ENCODE measurements around the gene CBR4. TPM values are rescaled to one million over a fixed set of nuclear protein-coding genes. Genes with fewer than 3 reads are reported as not detected.
"Not testable (repeated sequence)": the region's sequence is repeated elsewhere in the genome, so short reads cannot be mapped to it uniquely, and the experiment has no call there.

The CBR4 gene
- total RNA-seq, 1 donor from 2014 or later, result 11.3 TPM

- no peak for DNase-seq (ENCODE audit: low read depth in 2 of 2)
Measured at GRCh38 chr4:168994958-168995357, 15.1 kb downstream of the CBR4 start.

- no peak for DNase-seq (ENCODE audit: low read depth in 2 of 2)
Measured at GRCh38 chr4:168993714-168994510, 16.1 kb downstream of the CBR4 start.

- not testable (repeated sequence) for DNase-seq (ENCODE audit: low read depth in 2 of 2)
Measured at GRCh38 chr4:168992952-168993482, 17.0 kb downstream of the CBR4 start.

- DNase-seq (ENCODE audit: low read depth in 2 of 2), result no peak
Measured at GRCh38 chr4:168981942-168982341, 28.1 kb downstream of the CBR4 start.

- peak in 1 of 2 donors; percentile 35 for DNase-seq (ENCODE audit: low read depth in 2 of 2)
Measured at GRCh38 chr4:168981460-168981859, 28.6 kb downstream of the CBR4 start.

- no peak for DNase-seq (ENCODE audit: low read depth in 2 of 2)
Measured at GRCh38 chr4:168979338-168979737, 30.7 kb downstream of the CBR4 start.

GRCh38 chr4:168978001-168978700 lies 31.9 kb downstream of the CBR4 start:
- no peak for DNase-seq (ENCODE audit: low read depth in 2 of 2)

- DNase-seq (ENCODE audit: low read depth in 2 of 2), result no peak
Measured at GRCh38 chr4:168972596-168972995, 37.5 kb downstream of the CBR4 start.

GRCh38 chr4:168960716-168961115 lies 49.3 kb downstream of the CBR4 start:
- no peak for DNase-seq (ENCODE audit: low read depth in 2 of 2)

GRCh38 chr4:168955674-168956073 lies 54.4 kb downstream of the CBR4 start:
- no peak for DNase-seq (ENCODE audit: low read depth in 2 of 2)

GRCh38 chr4:168952821-168953246 lies 57.2 kb downstream of the CBR4 start:
- not testable (repeated sequence) for DNase-seq (ENCODE audit: low read depth in 2 of 2)

GRCh38 chr4:168945291-168945690 lies 64.8 kb downstream of the CBR4 start:
- no peak for DNase-seq (ENCODE audit: low read depth in 2 of 2)

GRCh38 chr4:168942985-168943384 lies 67.1 kb downstream of the CBR4 start:
- no peak for DNase-seq (ENCODE audit: low read depth in 2 of 2)

All from lung microvascular endothelial cell (primary cell).